NCI-H2029 (cell line): ENCODE measurements around the gene GAS2.

Source experiments
- DNase-seq: peaks from one replicate; lab custom pipeline; 2025; lab: John Stamatoyannopoulos, UW

GAS2 gene

GRCh38 chr11:22674470-22675439, 8.3 kb downstream of the GAS2 start:
- DNase-seq, result peak; percentile 9

GRCh38 chr11:22677153-22677903, 10.9 kb downstream of the GAS2 start:
- no peak for DNase-seq

- DNase-seq, result no peak
Observed at GRCh38 chr11:22680628-22681027, 14.2 kb downstream of the GAS2 start.

- no peak for DNase-seq
Observed at GRCh38 chr11:22681281-22681812, 14.9 kb downstream of the GAS2 start.

- no peak for DNase-seq
Observed at GRCh38 chr11:22684082-22684481, 17.7 kb downstream of the GAS2 start.

- DNase-seq, result no peak
Observed at GRCh38 chr11:22685111-22685510, 18.7 kb downstream of the GAS2 start.

GRCh38 chr11:22688914-22689313, 22.5 kb downstream of the GAS2 start:
- DNase-seq, result no peak

GRCh38 chr11:22690257-22690656, 23.8 kb downstream of the GAS2 start:
- DNase-seq, result no peak

- no peak for DNase-seq
Observed at GRCh38 chr11:22690871-22691270, 24.5 kb downstream of the GAS2 start.

- DNase-seq, result no peak
Observed at GRCh38 chr11:22699388-22699787, 33.0 kb downstream of the GAS2 start.

- DNase-seq, result no peak
Observed at GRCh38 chr11:22702031-22702430, 35.6 kb downstream of the GAS2 start.

GRCh38 chr11:22703040-22703439, 36.6 kb downstream of the GAS2 start:
- DNase-seq, result peak; percentile 72

GRCh38 chr11:22703591-22703990, 37.2 kb downstream of the GAS2 start:
- DNase-seq, result peak; percentile 88

GRCh38 chr11:22707119-22707899, 40.9 kb downstream of the GAS2 start:
- DNase-seq, result peak; percentile 4

- DNase-seq, result no peak
Observed at GRCh38 chr11:22711071-22711770, 44.8 kb downstream of the GAS2 start.

GRCh38 chr11:22711880-22712279, 45.5 kb downstream of the GAS2 start:
- no peak for DNase-seq

- no peak for DNase-seq
Observed at GRCh38 chr11:22713336-22713735, 46.9 kb downstream of the GAS2 start.

GRCh38 chr11:22715971-22716370, 49.6 kb downstream of the GAS2 start:
- no peak for DNase-seq

- no peak for DNase-seq
Observed at GRCh38 chr11:22720457-22720856, 54.0 kb downstream of the GAS2 start.

- no peak for DNase-seq
Observed at GRCh38 chr11:22723274-22723673, 56.9 kb downstream of the GAS2 start.

GRCh38 chr11:22725079-22725478, 58.7 kb downstream of the GAS2 start:
- no peak for DNase-seq
